ENCODE measurements around the gene HYAL2.

The HYAL2 gene

DNA sequence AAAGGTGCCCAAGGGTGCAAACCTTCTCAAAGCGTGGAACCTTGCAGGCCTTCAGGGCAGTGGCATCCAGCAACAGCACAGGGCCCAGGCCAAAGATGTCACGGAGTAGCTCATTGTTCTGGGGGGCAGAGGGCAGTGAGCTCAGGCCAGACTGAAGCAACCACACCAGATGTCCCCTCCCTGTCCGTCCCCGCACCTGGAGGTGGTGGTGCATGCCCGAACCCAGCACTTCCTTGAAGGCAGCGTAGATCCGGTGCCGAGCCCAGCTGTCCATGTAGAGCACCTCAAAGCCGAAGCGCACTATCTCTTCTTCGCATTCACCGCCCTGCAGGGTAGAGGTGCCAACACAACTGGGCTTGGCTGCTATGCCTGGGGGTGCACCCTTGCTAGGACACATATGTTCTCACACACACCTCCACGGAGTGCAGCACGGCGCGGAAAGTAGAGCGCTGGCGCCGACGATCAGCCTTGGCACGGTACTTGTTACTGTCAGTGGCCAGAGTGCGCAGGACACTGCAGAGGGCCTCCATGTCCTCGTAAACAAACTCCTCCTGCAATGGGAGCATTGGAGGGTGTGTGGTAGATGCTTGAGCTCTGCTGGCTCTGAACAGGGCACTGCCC is 34.0 kb downstream of the HYAL2 start:
- TF ChIP-seq, protein P1, sequence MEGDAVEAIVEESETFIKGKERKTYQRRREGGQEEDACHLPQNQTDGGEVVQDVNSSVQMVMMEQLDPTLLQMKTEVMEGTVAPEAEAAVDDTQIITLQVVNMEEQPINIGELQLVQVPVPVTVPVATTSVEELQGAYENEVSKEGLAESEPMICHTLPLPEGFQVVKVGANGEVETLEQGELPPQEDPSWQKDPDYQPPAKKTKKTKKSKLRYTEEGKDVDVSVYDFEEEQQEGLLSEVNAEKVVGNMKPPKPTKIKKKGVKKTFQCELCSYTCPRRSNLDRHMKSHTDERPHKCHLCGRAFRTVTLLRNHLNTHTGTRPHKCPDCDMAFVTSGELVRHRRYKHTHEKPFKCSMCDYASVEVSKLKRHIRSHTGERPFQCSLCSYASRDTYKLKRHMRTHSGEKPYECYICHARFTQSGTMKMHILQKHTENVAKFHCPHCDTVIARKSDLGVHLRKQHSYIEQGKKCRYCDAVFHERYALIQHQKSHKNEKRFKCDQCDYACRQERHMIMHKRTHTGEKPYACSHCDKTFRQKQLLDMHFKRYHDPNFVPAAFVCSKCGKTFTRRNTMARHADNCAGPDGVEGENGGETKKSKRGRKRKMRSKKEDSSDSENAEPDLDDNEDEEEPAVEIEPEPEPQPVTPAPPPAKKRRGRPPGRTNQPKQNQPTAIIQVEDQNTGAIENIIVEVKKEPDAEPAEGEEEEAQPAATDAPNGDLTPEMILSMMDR (IDR thresholded peaks at IDR 0.05): no peak

GRCh38 chr3:50287262-50287661 is 35.3 kb downstream of the HYAL2 start:
- TF ChIP-seq, protein P1 (IDR thresholded peaks at IDR 0.05): no peak

- TF ChIP-seq, protein P1 (IDR thresholded peaks at IDR 0.05): no peak
These were observed 36.0 kb downstream of the HYAL2 start for GRCh38 chr3:50286322-50287227.

DNA sequence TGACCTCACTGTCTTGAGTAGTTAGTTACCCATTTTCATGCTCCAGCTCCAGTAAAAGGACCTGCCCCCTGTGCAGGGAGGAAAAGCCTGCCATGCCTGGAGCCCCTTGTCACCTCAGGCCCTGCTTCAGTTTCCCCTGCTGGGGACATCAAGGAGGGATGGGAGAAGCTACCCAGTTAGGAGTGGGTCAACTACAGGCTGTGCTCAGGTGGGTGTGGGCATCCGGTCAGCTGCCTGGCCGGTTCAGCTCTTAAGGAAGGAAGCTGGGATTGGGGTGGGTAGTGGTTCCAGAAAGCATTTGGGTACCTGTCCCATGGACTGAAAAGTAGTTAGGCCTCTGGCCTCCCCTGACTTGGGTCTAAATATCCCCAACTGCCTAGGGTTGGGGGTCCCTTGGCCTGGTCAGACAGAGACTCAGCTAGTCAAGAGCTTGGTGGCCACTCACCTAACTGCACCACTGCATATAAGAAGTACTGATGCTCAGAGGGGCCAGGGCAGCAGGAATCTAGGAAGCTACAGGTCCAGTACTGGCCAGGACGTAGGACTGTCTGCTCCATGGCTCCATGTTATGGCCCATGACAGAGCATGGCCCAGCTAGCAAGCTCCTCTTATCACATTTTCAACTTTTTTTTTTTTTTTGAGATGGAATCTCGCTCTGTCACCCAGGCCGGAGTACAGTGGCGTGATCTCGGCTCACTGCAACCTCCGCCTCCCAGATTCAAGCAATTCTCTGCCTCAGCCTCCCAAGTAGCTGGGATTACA is 43.1 kb downstream of the HYAL2 start:
- TF ChIP-seq, protein P1 (IDR thresholded peaks at IDR 0.05): no peak

GRCh38 chr3:50278880-50279224 is 43.7 kb downstream of the HYAL2 start, which contains the start of gene LSMEM2:
Gene LSMEM2, plus strand, starts transcription at chr3:50279087. Its CDS starts 27 bp downstream, at chr3:50279114.
- TF ChIP-seq, protein P1 (IDR thresholded peaks at IDR 0.05): no peak

DNA sequence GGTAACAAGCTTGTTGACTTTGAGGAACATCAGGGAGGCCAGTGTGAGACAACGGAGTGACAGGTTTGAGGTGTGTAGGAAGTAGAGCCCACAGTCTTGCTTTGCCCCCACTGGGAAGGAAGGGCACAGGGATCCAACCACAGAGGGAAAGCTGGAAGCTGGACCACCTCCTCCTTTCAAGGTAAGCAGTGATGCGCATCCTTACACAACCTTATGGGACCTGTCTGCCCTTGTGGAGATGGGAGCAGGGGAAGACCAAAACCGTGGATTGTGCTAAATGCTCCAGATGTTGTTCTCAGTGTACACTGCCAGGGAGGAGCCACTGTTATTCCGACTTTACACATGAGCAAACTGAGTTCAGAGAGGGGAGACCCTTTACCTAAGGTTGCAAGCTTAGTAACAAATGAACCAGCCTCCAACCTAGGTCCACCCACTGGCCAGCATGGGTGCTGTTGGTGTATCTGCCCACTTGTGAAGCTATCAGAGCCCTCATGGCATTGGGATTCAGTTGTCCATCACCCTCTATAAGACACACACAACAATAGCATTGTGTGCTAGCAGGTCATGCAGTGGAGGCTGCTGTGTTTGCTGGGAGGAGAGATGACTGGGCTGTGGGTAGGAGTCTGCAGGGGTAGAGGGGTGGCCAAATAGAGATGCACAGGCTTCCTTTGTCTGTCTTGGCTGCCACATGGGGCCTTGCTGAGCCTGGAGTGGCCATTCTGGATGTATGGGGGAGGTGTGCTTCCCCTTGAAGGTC is 44.2 kb downstream of the HYAL2 start:
- TF ChIP-seq, protein P1 (IDR thresholded peaks at IDR 0.05): no peak

DNA sequence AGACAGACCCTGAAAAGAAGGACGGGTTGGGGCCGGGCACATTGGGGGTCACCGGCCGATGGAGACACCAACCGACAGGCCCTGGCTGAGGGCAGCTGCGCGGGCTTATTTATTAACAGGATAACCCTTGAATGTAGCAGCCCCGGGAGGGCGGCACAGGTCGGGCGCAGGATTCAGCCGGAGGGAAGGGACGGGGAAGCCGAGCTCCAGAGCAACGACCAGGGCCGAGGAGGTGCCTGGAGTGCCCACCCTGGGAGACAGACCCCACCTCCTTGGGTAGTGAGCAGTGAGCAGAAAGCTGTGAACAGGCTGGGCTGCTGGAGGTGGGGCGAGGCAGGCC is 45.8 kb downstream of the HYAL2 start:
- TF ChIP-seq, protein P1 (IDR thresholded peaks at IDR 0.05): no peak
